PFSK-1 (cell line): Measurements from ENCODE around the gene DYNLT1.

Experiments
- FOXP2 ChIP-seq: optimal IDR thresholded peaks from 2 replicates; pipeline ENCODE3; 2011; ENCODE audit warnings: borderline replicate concordance, control low read depth, inconsistent platforms; ENCODE audit not compliant: insufficient read depth; ENCODE audit errors: extremely low read length, extremely low read depth
- POLR2AphosphoS5 ChIP-seq: IDR thresholded peaks from 2 replicates; pipeline ENCODE4 v1.6.1; 2012; ENCODE audit warnings: low read depth, mild to moderate bottlenecking, control low read depth, low read length, moderate library complexity
- REST ChIP-seq, 2 experiments: IDR thresholded peaks; 2 replicates each; pipeline versions ENCODE4 v1.6.1 to v1.8.0; 2011 to 2012; ENCODE audit warnings: low read depth in 2 of 2, low read length in 2 of 2, control low read depth in 1 of 2, inconsistent platforms in 1 of 2, mild to moderate bottlenecking in 1 of 2, moderate library complexity in 1 of 2; ENCODE audit not compliant: insufficient read depth in 1 of 2
- SIN3A ChIP-seq: IDR thresholded peaks from 2 replicates; pipeline ENCODE4 v1.6.1; 2012; ENCODE audit warnings: mild to moderate bottlenecking, low read length, moderate library complexity, borderline replicate concordance; ENCODE audit not compliant: insufficient read depth
- TAF1 ChIP-seq: IDR thresholded peaks from 2 replicates; pipeline ENCODE4 v1.6.1; 2012; ENCODE audit warnings: low read length, control low read depth, borderline replicate concordance; ENCODE audit not compliant: insufficient read depth

Gene DYNLT1

GRCh38 chr6:158654960-158655489 lies 10.5 kb upstream of the DYNLT1 start:
- TF ChIP-seq POLR2AphosphoS5 (no peak), TAF1 (peak; percentile 4; the same call in 1 of the 2 replicates)

GRCh38 chr6:158654498-158654897 lies 10.0 kb upstream of the DYNLT1 start:
- peak; percentile 43 for TF ChIP-seq FOXP2
- no peak for TF ChIP-seq SIN3A
- no peak for TF ChIP-seq POLR2AphosphoS5
- TF ChIP-seq TAF1, result peak; percentile 34; the same call in 1 of the 2 replicates

- TF ChIP-seq POLR2AphosphoS5 (no peak), SIN3A (no peak), TAF1 (no peak), REST (IDR thresholded peaks at IDR 0.05; ENCODE audit: insufficient read depth in 1 of 2, low read depth in 2 of 2, low read length in 2 of 2) (no peak), FOXP2 (no peak)
Measured at GRCh38 chr6:158653577-158654354, 9.2 kb upstream of the DYNLT1 start.

GRCh38 chr6:158649289-158650143 lies 5.0 kb upstream of the DYNLT1 start, which contains the start of gene SYTL3:
TSS of gene SYTL3 (plus strand) at chr6:158650054. CDS start at chr6:158663269, 13,215 bp downstream.
- TF ChIP-seq SIN3A (no peak), POLR2AphosphoS5 (no peak), FOXP2 (no peak), TAF1 (0 out of 2 replicates have a peak, but pooled peaks have one; percentile 14), REST (IDR thresholded peaks at IDR 0.05; ENCODE audit: insufficient read depth in 1 of 2, low read depth in 2 of 2, low read length in 2 of 2) (no peak)

- TF ChIP-seq SIN3A (no peak), REST (IDR thresholded peaks at IDR 0.05; ENCODE audit: insufficient read depth in 1 of 2, low read depth in 2 of 2, low read length in 2 of 2) (no peak), FOXP2 (no peak), POLR2AphosphoS5 (no peak), TAF1 (no peak)
Measured at GRCh38 chr6:158648682-158649131, 4.2 kb upstream of the DYNLT1 start.

- no peak for TF ChIP-seq TAF1
- no peak for TF ChIP-seq SIN3A
- no peak for TF ChIP-seq REST (IDR thresholded peaks at IDR 0.05; ENCODE audit: insufficient read depth in 1 of 2, low read depth in 2 of 2, low read length in 2 of 2)
- TF ChIP-seq POLR2AphosphoS5, result no peak
- no peak for TF ChIP-seq FOXP2
Measured at GRCh38 chr6:158647501-158647900, 3.0 kb upstream of the DYNLT1 start.
